ENCODE measurements around the gene ZIC4. TPM values are rescaled to one million over a fixed set of nuclear protein-coding genes. Genes with fewer than 3 reads are reported as not detected.

The ZIC4 gene
- total RNA-seq: not detected

GRCh38 chr3:147406028-147406931 lies at the start of gene ZIC4:
Gene ZIC4, minus strand, starts transcription at chr3:147406543. Its CDS starts 3,746 bp downstream, at chr3:147402797.
- no peaks in the 10 kb centered on the region for H3K9me3 ChIP-seq
- no peaks in the 10 kb centered on the region for H3K36me3 ChIP-seq
- 12% methylated on average over 23 of the region's 25 CpGs for WGBS
- H3K27ac ChIP-seq: no peak within 1 kb of the TSS
- H3K27me3 ChIP-seq: peaks cover 100% of the 10 kb centered on the region
- H3K4me1 ChIP-seq: peaks cover 39% of the 10 kb centered on the region
- no peak within 1 kb of the TSS for H3K4me3 ChIP-seq
- TF ChIP-seq EP300 (IDR thresholded peaks at IDR 0.05): no peak
- DNase-seq (ENCODE audit: low spot score in 2 of 2): no peak

- no peak for TF ChIP-seq EP300 (IDR thresholded peaks at IDR 0.05)
- TF ChIP-seq CTCF (IDR thresholded peaks at IDR 0.05): no peak
- TF ChIP-seq POLR2A (IDR thresholded peaks at IDR 0.05): no peak
- no peak for TF ChIP-seq POLR2AphosphoS5 (IDR thresholded peaks at IDR 0.05)
- no peak for DNase-seq (ENCODE audit: low spot score in 2 of 2)
- H3K9me3 ChIP-seq: no peaks in the 10 kb centered on the region
- no peaks in the 10 kb centered on the region for H3K36me3 ChIP-seq
- no peak overlapping the region for H3K4me3 ChIP-seq
- H3K27ac ChIP-seq: no peak overlapping the region
- 28% methylated on average over 3 of the region's 3 CpGs for WGBS
- H3K27me3 ChIP-seq: peaks cover 6% of the 10 kb centered on the region
- H3K4me1 ChIP-seq: no peaks in the 10 kb centered on the region
Measured at GRCh38 chr3:147449669-147450068, 43.3 kb upstream of the ZIC4 start.

GRCh38 chr3:147447224-147447623 lies 40.9 kb upstream of the ZIC4 start:
- no peak overlapping the region for H3K4me3 ChIP-seq
- no peak for DNase-seq (ENCODE audit: low spot score in 2 of 2)
- H3K36me3 ChIP-seq: no peaks in the 10 kb centered on the region
- no peak overlapping the region for H3K27ac ChIP-seq
- peaks cover under 1% of the 10 kb centered on the region for H3K27me3 ChIP-seq
- no peaks in the 10 kb centered on the region for H3K4me1 ChIP-seq
- no peak for TF ChIP-seq POLR2A (IDR thresholded peaks at IDR 0.05)
- TF ChIP-seq POLR2AphosphoS5 (IDR thresholded peaks at IDR 0.05): no peak
- TF ChIP-seq CTCF (IDR thresholded peaks at IDR 0.05): no peak
- TF ChIP-seq EP300 (IDR thresholded peaks at IDR 0.05): no peak
- no peaks in the 10 kb centered on the region for H3K9me3 ChIP-seq

- peaks cover 30% of the 10 kb centered on the region for H3K27me3 ChIP-seq
- no peaks in the 10 kb centered on the region for H3K36me3 ChIP-seq
- no peak overlapping the region for H3K4me3 ChIP-seq
- TF ChIP-seq EP300 (IDR thresholded peaks at IDR 0.05) (no peak), POLR2A (IDR thresholded peaks at IDR 0.05) (no peak), POLR2AphosphoS5 (IDR thresholded peaks at IDR 0.05) (no peak), CTCF (IDR thresholded peaks at IDR 0.05) (no peak)
- no peaks in the 10 kb centered on the region for H3K4me1 ChIP-seq
- 42% methylated on average over 3 of the region's 3 CpGs for WGBS
- no peak for DNase-seq (ENCODE audit: low spot score in 2 of 2)
- no peaks in the 10 kb centered on the region for H3K9me3 ChIP-seq
- no peak overlapping the region for H3K27ac ChIP-seq
Measured at GRCh38 chr3:147431751-147432150, 25.4 kb upstream of the ZIC4 start.

GRCh38 chr3:147428754-147429153 lies 22.4 kb upstream of the ZIC4 start:
- Histone ChIP-seq H3K36me3 (no peaks in the 10 kb centered on the region), H3K27me3 (peaks cover 59% of the 10 kb centered on the region)

More at GRCh38 chr3:147428754-147429153, 22.4 kb upstream of the ZIC4 start:
- no peak overlapping the region for H3K27ac ChIP-seq
- H3K4me3 ChIP-seq: no peak overlapping the region
- TF ChIP-seq POLR2AphosphoS5 (IDR thresholded peaks at IDR 0.05) (no peak), EP300 (IDR thresholded peaks at IDR 0.05) (no peak), CTCF (IDR thresholded peaks at IDR 0.05) (no peak), POLR2A (IDR thresholded peaks at IDR 0.05) (no peak)
- H3K9me3 ChIP-seq: no peaks in the 10 kb centered on the region
- H3K4me1 ChIP-seq: no peaks in the 10 kb centered on the region
- 92% methylated on average over 2 of the region's 2 CpGs for WGBS
- DNase-seq (ENCODE audit: low spot score in 2 of 2): no peak
